ENCODE results near the gene BCKDHB.

BCKDHB gene

DNA sequence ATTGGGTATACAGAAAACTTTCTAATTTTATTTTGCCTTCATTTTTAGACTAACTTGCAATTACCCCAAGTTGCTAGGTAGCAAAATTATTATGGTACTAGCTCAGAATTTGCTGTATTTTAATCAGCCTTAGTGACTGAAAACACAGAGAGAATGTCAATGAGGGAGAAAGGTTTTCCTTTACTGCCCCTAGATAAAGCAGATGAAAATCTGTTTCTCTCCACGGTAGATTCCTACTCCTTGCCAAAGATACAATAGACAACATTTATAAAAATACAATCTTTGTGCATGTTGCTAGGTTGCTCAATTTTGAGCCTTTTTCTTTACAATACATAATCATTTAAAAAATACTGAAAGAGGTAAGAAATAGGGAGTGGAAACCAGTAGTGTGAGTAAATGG is 222.2 kb downstream of the BCKDHB start:
- Histone ChIP-seq H3K27ac (ENCODE audit: low read length) (no peak overlapping the region), H3K4me2 (ENCODE audit: low read depth, low read length) (no peak overlapping the region), H3K79me2 (ENCODE audit: low read length) (no peaks in the 10 kb centered on the region), H3K36me3 (replicated peaks; ENCODE audit: insufficient read depth, low read length) (no peaks in the 10 kb centered on the region), H3K9me3 (replicated peaks; ENCODE audit: insufficient read depth, low read length) (no peaks in the 10 kb centered on the region), H3K27me3 (replicated peaks; ENCODE audit: insufficient read depth, low read length) (no peaks in the 10 kb centered on the region), H3K9me2 (replicated peaks; ENCODE audit: insufficient read depth, low read length) (no peaks in the 10 kb centered on the region), H3K4me1 (ENCODE audit: low read length) (no peaks in the 10 kb centered on the region), H4K20me1 (ENCODE audit: insufficient read depth, low read length) (no peaks in the 10 kb centered on the region), H3K4me3 (ENCODE audit: low read length) (no peak overlapping the region), H3F3A (ENCODE audit: insufficient read depth, low read length) (no peaks in the 10 kb centered on the region), H3K9ac (ENCODE audit: low read length) (no peak overlapping the region), H2AFZ (ENCODE audit: low read length) (no peak overlapping the region)
- no peak for DNase-seq
- TF ChIP-seq EZH2phosphoT487 (IDR thresholded peaks at IDR 0.05; ENCODE audit: low read length) (no peak), EZH2 (optimal IDR thresholded peaks at IDR 0.05; ENCODE audit: low read depth, low read length) (no peak)
- TF ChIP-seq, protein P1, sequence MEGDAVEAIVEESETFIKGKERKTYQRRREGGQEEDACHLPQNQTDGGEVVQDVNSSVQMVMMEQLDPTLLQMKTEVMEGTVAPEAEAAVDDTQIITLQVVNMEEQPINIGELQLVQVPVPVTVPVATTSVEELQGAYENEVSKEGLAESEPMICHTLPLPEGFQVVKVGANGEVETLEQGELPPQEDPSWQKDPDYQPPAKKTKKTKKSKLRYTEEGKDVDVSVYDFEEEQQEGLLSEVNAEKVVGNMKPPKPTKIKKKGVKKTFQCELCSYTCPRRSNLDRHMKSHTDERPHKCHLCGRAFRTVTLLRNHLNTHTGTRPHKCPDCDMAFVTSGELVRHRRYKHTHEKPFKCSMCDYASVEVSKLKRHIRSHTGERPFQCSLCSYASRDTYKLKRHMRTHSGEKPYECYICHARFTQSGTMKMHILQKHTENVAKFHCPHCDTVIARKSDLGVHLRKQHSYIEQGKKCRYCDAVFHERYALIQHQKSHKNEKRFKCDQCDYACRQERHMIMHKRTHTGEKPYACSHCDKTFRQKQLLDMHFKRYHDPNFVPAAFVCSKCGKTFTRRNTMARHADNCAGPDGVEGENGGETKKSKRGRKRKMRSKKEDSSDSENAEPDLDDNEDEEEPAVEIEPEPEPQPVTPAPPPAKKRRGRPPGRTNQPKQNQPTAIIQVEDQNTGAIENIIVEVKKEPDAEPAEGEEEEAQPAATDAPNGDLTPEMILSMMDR (IDR thresholded peaks at IDR 0.05; ENCODE audit: low read length): no peak

DNA sequence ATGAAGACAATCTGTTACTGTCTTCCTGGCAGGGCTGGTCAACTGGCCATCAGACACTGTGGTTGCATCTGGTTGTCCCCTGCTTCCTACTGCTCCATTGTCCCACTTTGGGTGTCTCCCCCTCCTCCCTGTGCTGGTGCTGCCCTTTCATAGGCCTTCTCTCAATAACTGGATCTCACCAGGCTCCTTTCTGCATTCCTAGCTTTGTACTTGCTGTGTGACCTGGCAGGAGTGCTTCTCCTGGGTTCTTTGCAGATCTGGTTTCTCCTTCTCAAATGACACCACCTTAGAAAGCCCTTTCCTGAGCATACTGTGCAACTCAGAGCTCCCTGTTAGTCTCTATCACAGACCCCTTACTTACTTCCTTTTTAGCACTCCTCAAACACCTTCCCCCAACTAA is 223.0 kb downstream of the BCKDHB start:
- Histone ChIP-seq H3K9ac (ENCODE audit: low read length) (no peak overlapping the region), H3K79me2 (ENCODE audit: low read length) (no peaks in the 10 kb centered on the region), H3K4me1 (ENCODE audit: low read length) (no peaks in the 10 kb centered on the region), H3K4me2 (ENCODE audit: low read depth, low read length) (no peak overlapping the region), H3K27ac (ENCODE audit: low read length) (no peak overlapping the region), H3K4me3 (ENCODE audit: low read length) (no peak overlapping the region), H3K9me2 (replicated peaks; ENCODE audit: insufficient read depth, low read length) (no peaks in the 10 kb centered on the region), H4K20me1 (ENCODE audit: insufficient read depth, low read length) (no peaks in the 10 kb centered on the region), H2AFZ (ENCODE audit: low read length) (no peak overlapping the region), H3K36me3 (replicated peaks; ENCODE audit: insufficient read depth, low read length) (no peaks in the 10 kb centered on the region), H3K27me3 (replicated peaks; ENCODE audit: insufficient read depth, low read length) (no peaks in the 10 kb centered on the region), H3K9me3 (replicated peaks; ENCODE audit: insufficient read depth, low read length) (no peaks in the 10 kb centered on the region), H3F3A (ENCODE audit: insufficient read depth, low read length) (no peaks in the 10 kb centered on the region)
- DNase-seq: no peak
- TF ChIP-seq EZH2 (optimal IDR thresholded peaks at IDR 0.05; ENCODE audit: low read depth, low read length) (no peak), EZH2phosphoT487 (IDR thresholded peaks at IDR 0.05; ENCODE audit: low read length) (no peak)
- TF ChIP-seq, protein P1 (IDR thresholded peaks at IDR 0.05; ENCODE audit: low read length): no peak

DNA sequence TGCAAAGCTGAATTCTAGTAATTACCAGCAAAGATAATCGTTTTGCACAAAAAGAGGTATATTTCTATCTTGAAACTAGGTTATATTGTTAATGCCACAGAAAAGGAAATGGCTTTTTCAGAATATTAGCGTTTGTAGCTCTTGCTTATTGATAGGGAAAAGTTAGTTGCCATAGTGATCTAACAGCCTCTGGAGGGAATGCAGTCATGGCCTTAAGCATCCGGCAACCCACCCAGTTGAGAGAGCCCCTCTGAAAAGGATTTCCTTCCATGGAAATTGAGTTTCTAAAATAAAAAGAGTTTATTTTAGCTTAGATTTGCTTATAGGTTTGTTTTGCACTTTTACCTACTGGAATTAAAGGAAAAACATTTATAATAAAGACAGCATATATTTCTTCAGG is 224.5 kb downstream of the BCKDHB start:
- H3K4me3 ChIP-seq (ENCODE audit: low read length): no peak overlapping the region
- H3K4me1 ChIP-seq (ENCODE audit: low read length): no peaks in the 10 kb centered on the region

More for the DNA sequence above, 224.5 kb downstream of the BCKDHB start:
- no peaks in the 10 kb centered on the region for H4K20me1 ChIP-seq (ENCODE audit: insufficient read depth, low read length)
- no peaks in the 10 kb centered on the region for H3K79me2 ChIP-seq (ENCODE audit: low read length)
- no peaks in the 10 kb centered on the region for H3K27me3 ChIP-seq (replicated peaks; ENCODE audit: insufficient read depth, low read length)
- no peak overlapping the region for H3K4me2 ChIP-seq (ENCODE audit: low read depth, low read length)
- no peak overlapping the region for H3K9ac ChIP-seq (ENCODE audit: low read length)
- H3F3A ChIP-seq (ENCODE audit: insufficient read depth, low read length): no peaks in the 10 kb centered on the region
- H2AFZ ChIP-seq (ENCODE audit: low read length): no peak overlapping the region
- TF ChIP-seq, protein P1 (IDR thresholded peaks at IDR 0.05; ENCODE audit: low read length): no peak
- TF ChIP-seq EZH2phosphoT487 (IDR thresholded peaks at IDR 0.05; ENCODE audit: low read length): no peak
- no peak for TF ChIP-seq EZH2 (optimal IDR thresholded peaks at IDR 0.05; ENCODE audit: low read depth, low read length)
- H3K27ac ChIP-seq (ENCODE audit: low read length): no peak overlapping the region
- H3K9me3 ChIP-seq (replicated peaks; ENCODE audit: insufficient read depth, low read length): no peaks in the 10 kb centered on the region
- no peak for DNase-seq
- H3K36me3 ChIP-seq (replicated peaks; ENCODE audit: insufficient read depth, low read length): no peaks in the 10 kb centered on the region
- H3K9me2 ChIP-seq (replicated peaks; ENCODE audit: insufficient read depth, low read length): no peaks in the 10 kb centered on the region
